HG02943 (cell line): Measurements from ENCODE around the gene PPP2R5C.

Source experiments
- ATAC-seq: cut with Tn5 transposase; IDR thresholded peaks from one replicate; pipeline ENCODE4 v1.9.1; 2021; ENCODE audit warnings: mild to moderate bottlenecking, low read depth, moderate library complexity; ENCODE audit not compliant: unreplicated experiment

Gene PPP2R5C

GRCh38 chr14:101810897-101811621, 49.5 kb downstream of the PPP2R5C start:
- no peak for ATAC-seq

GRCh38 chr14:101812071-101812470, 50.6 kb downstream of the PPP2R5C start:
- no peak for ATAC-seq

GRCh38 chr14:101813171-101813759, 51.8 kb downstream of the PPP2R5C start:
- ATAC-seq = no peak

GRCh38 chr14:101813833-101814232, 52.3 kb downstream of the PPP2R5C start:
- no peak for ATAC-seq

- ATAC-seq = no peak
Measured at GRCh38 chr14:101814934-101815333, 53.4 kb downstream of the PPP2R5C start.

GRCh38 chr14:101815994-101816393, 54.5 kb downstream of the PPP2R5C start:
- no peak for ATAC-seq

GRCh38 chr14:101817501-101818001, 56.0 kb downstream of the PPP2R5C start:
- ATAC-seq = no peak

- no peak for ATAC-seq
Measured at GRCh38 chr14:101819251-101819990, 57.9 kb downstream of the PPP2R5C start.

- no peak for ATAC-seq
Measured at GRCh38 chr14:101820283-101820798, 58.8 kb downstream of the PPP2R5C start.

- no peak for ATAC-seq
Measured at GRCh38 chr14:101821528-101821927, 60.0 kb downstream of the PPP2R5C start.

- ATAC-seq = no peak
Measured at GRCh38 chr14:101823066-101823465, 61.6 kb downstream of the PPP2R5C start.

GRCh38 chr14:101823511-101824120, 62.1 kb downstream of the PPP2R5C start:
- no peak for ATAC-seq

- no peak for ATAC-seq
Measured at GRCh38 chr14:101824339-101824727, 62.8 kb downstream of the PPP2R5C start.

- ATAC-seq = no peak
Measured at GRCh38 chr14:101825797-101826196, 64.3 kb downstream of the PPP2R5C start.

GRCh38 chr14:101826351-101826750, 64.8 kb downstream of the PPP2R5C start:
- no peak for ATAC-seq

GRCh38 chr14:101827286-101827685, 65.8 kb downstream of the PPP2R5C start:
- no peak for ATAC-seq

- ATAC-seq = no peak
Measured at GRCh38 chr14:101828046-101828445, 66.5 kb downstream of the PPP2R5C start.

GRCh38 chr14:101830271-101830670, 68.8 kb downstream of the PPP2R5C start:
- no peak for ATAC-seq

- no peak for ATAC-seq
Measured at GRCh38 chr14:101833045-101833444, 71.5 kb downstream of the PPP2R5C start.

GRCh38 chr14:101834397-101834796, 72.9 kb downstream of the PPP2R5C start:
- no peak for ATAC-seq
